NCI-H774 (cell line): ENCODE measurements around the gene FIBCD1.

Source experiments
- DNase-seq: peaks from one replicate; lab custom pipeline; 2025; lab: John Stamatoyannopoulos, UW

The FIBCD1 gene

GRCh38 chr9:130858739-130859705, 80.0 kb downstream of the FIBCD1 start:
- DNase-seq: no peak

GRCh38 chr9:130857864-130858738, 80.9 kb downstream of the FIBCD1 start:
- DNase-seq: no peak

- DNase-seq: no peak
Measured at GRCh38 chr9:130856474-130856873, 82.6 kb downstream of the FIBCD1 start.

- DNase-seq: no peak
Measured at GRCh38 chr9:130854835-130855234, 84.2 kb downstream of the FIBCD1 start.

GRCh38 chr9:130854092-130854491, 85.0 kb downstream of the FIBCD1 start:
- no peak for DNase-seq

- no peak for DNase-seq
Measured at GRCh38 chr9:130852801-130853200, 86.2 kb downstream of the FIBCD1 start.
